GM23248 (cell line): ENCODE data around the gene KCNMA1. TPM values are rescaled to one million over a fixed set of nuclear protein-coding genes. Genes with fewer than 3 reads are reported as not detected.

Experiments used
- DNase-seq: peaks from one replicate; pipeline ENCODE4 v3.0.0-alpha.2; 2015
- H2AFZ ChIP-seq: fragments of 200-600 bp; sonication (generic); 2 replicates; pipeline ENCODE4 v1.6.1; 2016; ENCODE audit warnings: antibody characterized with exemption
- H3F3A ChIP-seq: fragments of 200-600 bp; sonication (generic); 2 replicates; pipeline ENCODE4 v1.6.1; 2016; ENCODE audit warnings: mild to moderate bottlenecking, antibody characterized with exemption, mixed run types; ENCODE audit not compliant: insufficient read depth
- H3K27ac ChIP-seq: fragments of 200-600 bp; sonication (generic); 2 replicates; pipeline ENCODE4 v1.5.1; 2016; ENCODE audit warnings: mild to moderate bottlenecking
- H3K27me3 ChIP-seq: fragments of 200-600 bp; sonication (generic); replicated peaks from 2 replicates; pipeline ENCODE4 v1.6.1; 2016; ENCODE audit warnings: mild to moderate bottlenecking; ENCODE audit not compliant: insufficient read depth
- H3K36me3 ChIP-seq: fragments of 200-600 bp; sonication (generic); 2 replicates; pipeline ENCODE4 v1.6.1; 2016; ENCODE audit warnings: low read depth, mild to moderate bottlenecking
- H3K4me1 ChIP-seq: fragments of 200-600 bp; sonication (generic); 2 replicates; pipeline ENCODE4 v1.6.1; 2016; ENCODE audit warnings: mild to moderate bottlenecking; ENCODE audit not compliant: insufficient read depth
- H3K4me2 ChIP-seq: fragments of 200-600 bp; sonication (generic); one replicate; pipeline ENCODE4 v1.6.1; 2016; ENCODE audit warnings: mild to moderate bottlenecking; ENCODE audit not compliant: unreplicated experiment
- H3K4me3 ChIP-seq: fragments of 200-600 bp; sonication (generic); 2 replicates; pipeline ENCODE4 v1.5.1; 2016; ENCODE audit warnings: mild to moderate bottlenecking
- H3K79me2 ChIP-seq: fragments of 200-600 bp; sonication (generic); 2 replicates; pipeline ENCODE4 v1.6.1; 2016; ENCODE audit warnings: mild to moderate bottlenecking; ENCODE audit not compliant: insufficient read depth
- H3K9ac ChIP-seq: fragments of 200-600 bp; sonication (generic); 2 replicates; pipeline ENCODE4 v1.6.1; 2016; ENCODE audit warnings: mild to moderate bottlenecking
- H3K9me2 ChIP-seq: fragments of 200-600 bp; sonication (generic); 2 replicates; pipeline ENCODE4 v1.6.1; 2016; ENCODE audit warnings: mixed run types, mild to moderate bottlenecking, moderate library complexity; ENCODE audit not compliant: insufficient read depth
- H3K9me3 ChIP-seq: fragments of 200-600 bp; sonication (generic); one replicate; pipeline ENCODE4 v1.6.1; 2017; ENCODE audit warnings: low read depth
- H4K20me1 ChIP-seq: fragments of 200-600 bp; sonication (generic); 2 replicates; pipeline ENCODE4 v1.6.0; 2016; ENCODE audit not compliant: insufficient read depth
- EZH2 ChIP-seq: fragments of 200-600 bp; sonication (generic); IDR thresholded peaks from 2 replicates; pipeline ENCODE4 v1.6.1; 2018; ENCODE audit warnings: antibody characterized with exemption, mild to moderate bottlenecking; ENCODE audit not compliant: insufficient read depth, poor library complexity, severe bottlenecking
- EZH2phosphoT487 ChIP-seq: fragments of 200-600 bp; sonication (generic); IDR thresholded peaks from 2 replicates; pipeline ENCODE4 v1.6.1; 2018; ENCODE audit warnings: antibody characterized with exemption, moderate library complexity, mild to moderate bottlenecking, low read depth; ENCODE audit not compliant: insufficient read depth
- WGBS, 2 experiments: methylation state at CpG; one replicate each; pipeline ENCODE4 v1.1.6; 2015 to 2017; ENCODE audit warnings: low lambda C conversion rate in 2 of 2, low coverage in 1 of 2; ENCODE audit errors: missing lambda C conversion rate in 2 of 2; 5-methylcytosine and 5-hydroxymethylcytosine counted together
- in situ Hi-C: fragments of 300-500 bp; cut with MboI; formaldehyde crosslinking; loops from 2 replicates; pipeline ENCODE4 v1.15.0; 2020
- polyA plus RNA-seq: library from polyadenylated mRNA; unstranded; fragments of >200 nt; fragmentation: Nextera tagmentation; extraction: Ambion mirVana; gene quantifications from 2 replicates; pipeline ENCODE4 v1.2.1, GENCODE V29; 2016
- total RNA-seq: library from RNA; depleted of rRNA; stranded (reverse); fragments of >200 nt; shearing (Covaris generic); gene quantifications from 2 replicates; pipeline ENCODE4 v1.2.3, GENCODE V29; 2014

KCNMA1 gene
- total and polyA plus RNA-seq, 2 experiments from 2014 or later = 14.2 to 25.1 TPM

DNA sequence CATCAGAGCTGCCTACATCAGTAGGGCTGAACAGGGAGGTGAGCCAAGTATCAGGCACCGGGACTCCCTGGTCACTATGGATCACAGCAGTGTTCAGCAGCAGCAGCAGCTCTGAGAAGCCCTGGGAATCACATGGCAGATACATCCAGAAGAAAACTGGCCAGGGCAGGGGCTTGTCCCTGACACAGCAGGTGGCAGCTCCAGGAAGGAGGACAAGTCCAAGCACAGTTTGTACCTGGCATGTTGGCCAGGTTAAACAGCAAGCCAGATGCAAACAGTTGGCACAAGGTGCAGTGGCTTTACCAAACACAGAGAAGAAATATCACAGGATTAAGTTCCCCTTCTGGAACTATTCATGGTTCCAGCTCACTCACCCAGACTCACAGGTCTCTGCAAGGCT lies 139.4 kb downstream of the KCNMA1 start:
- no peak for DNase-seq
- in situ Hi-C loops = loop anchor here (10.0 kb wide), 1 partner anchor 323 kb away; no protein-coding TSS in a partner anchor

DNA sequence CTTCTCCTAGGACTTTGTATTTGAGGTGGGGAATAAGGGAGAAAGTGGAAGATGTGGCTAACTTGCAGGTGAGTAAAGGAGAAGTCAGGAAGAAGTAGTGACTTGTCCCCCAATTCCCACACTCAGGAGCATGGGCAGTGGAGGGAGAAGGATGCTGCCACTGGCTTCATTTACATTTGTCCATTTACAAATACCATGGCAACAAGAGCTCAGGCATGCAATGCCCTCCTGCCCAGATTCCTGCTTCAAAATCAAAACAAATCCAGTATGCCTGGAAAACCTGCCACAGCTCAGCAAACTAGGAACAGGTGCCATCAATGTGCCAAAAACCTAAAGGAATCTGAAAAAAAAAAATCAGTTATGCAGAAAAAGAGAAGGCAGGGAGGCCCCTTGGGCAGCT lies 139.9 kb downstream of the KCNMA1 start:
- H4K20me1 ChIP-seq = no peaks in the 10 kb centered on the region
- no peak overlapping the region for H3K4me2 ChIP-seq
- H3F3A ChIP-seq = peaks cover 16% of the 10 kb centered on the region
- no peaks in the 10 kb centered on the region for H3K79me2 ChIP-seq
- no peak overlapping the region for H2AFZ ChIP-seq
- H3K27me3 ChIP-seq = no peaks in the 10 kb centered on the region
- no peaks in the 10 kb centered on the region for H3K9me2 ChIP-seq
- H3K4me3 ChIP-seq = no peak overlapping the region
- no peak for TF ChIP-seq EZH2phosphoT487
- no peak for TF ChIP-seq EZH2
- in situ Hi-C loops = loop anchor here (10.0 kb wide), 1 partner anchor 323 kb away; no protein-coding TSS in a partner anchor
- no peaks in the 10 kb centered on the region for H3K36me3 ChIP-seq
- H3K9me3 ChIP-seq = no peaks in the 10 kb centered on the region
- H3K9ac ChIP-seq = no peak overlapping the region
- peaks cover 21% of the 10 kb centered on the region for H3K4me1 ChIP-seq
- DNase-seq = no peak
- H3K27ac ChIP-seq = no peak overlapping the region

More for the DNA sequence above, 139.4 kb downstream of the KCNMA1 start:
- no peak overlapping the region for H3K9ac ChIP-seq
- 10 to 27% methylated on average over 1 of the region's 1 CpG for WGBS, 2 experiments
- H3K4me1 ChIP-seq = peaks cover 21% of the 10 kb centered on the region
- H3K9me3 ChIP-seq = no peaks in the 10 kb centered on the region
- H3K36me3 ChIP-seq = no peaks in the 10 kb centered on the region
- TF ChIP-seq EZH2phosphoT487 = no peak
- no peak for TF ChIP-seq EZH2
- no peaks in the 10 kb centered on the region for H3K27me3 ChIP-seq
- H3K27ac ChIP-seq = no peak overlapping the region
- H3K4me2 ChIP-seq = no peak overlapping the region
- no peaks in the 10 kb centered on the region for H4K20me1 ChIP-seq
- H3F3A ChIP-seq = peaks cover 21% of the 10 kb centered on the region
- H3K9me2 ChIP-seq = no peaks in the 10 kb centered on the region
- no peak overlapping the region for H3K4me3 ChIP-seq
- H3K79me2 ChIP-seq = no peaks in the 10 kb centered on the region
- no peak overlapping the region for H2AFZ ChIP-seq

DNA sequence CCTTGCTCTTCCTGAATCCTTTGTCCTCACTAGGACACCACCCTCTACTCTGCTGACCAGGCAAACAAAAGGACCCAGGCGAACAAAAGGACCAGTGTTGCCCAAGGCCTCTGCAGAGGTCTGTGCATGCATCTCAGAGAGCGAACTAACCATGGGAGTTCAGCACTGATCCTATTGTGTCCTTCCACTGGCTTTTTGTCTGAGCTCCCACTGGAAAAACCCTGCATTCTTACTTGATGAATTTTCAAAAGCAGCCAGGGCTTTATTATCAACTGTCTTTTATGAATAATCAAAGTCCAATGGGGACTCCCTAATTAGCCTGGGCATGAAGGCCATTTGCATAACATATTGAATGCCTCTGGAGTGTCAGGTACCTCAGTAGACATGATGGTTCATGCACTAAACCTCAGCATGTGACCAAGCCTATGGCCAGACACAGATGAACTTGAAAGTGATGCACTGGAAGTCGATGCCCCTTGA lies 140.6 kb downstream of the KCNMA1 start:
- Histone ChIP-seq H4K20me1 (no peaks in the 10 kb centered on the region), H3F3A (peaks cover 10% of the 10 kb centered on the region), H3K27me3 (no peaks in the 10 kb centered on the region), H3K27ac (no peak overlapping the region), H3K9me3 (no peaks in the 10 kb centered on the region), H3K36me3 (no peaks in the 10 kb centered on the region), H3K4me2 (no peak overlapping the region), H3K4me1 (peaks cover 16% of the 10 kb centered on the region), H3K9me2 (no peaks in the 10 kb centered on the region), H3K9ac (no peak overlapping the region), H3K4me3 (no peak overlapping the region), H2AFZ (no peak overlapping the region), H3K79me2 (no peaks in the 10 kb centered on the region)
- WGBS, 2 experiments = 98% methylated on average over 3 of the region's 3 CpGs
- in situ Hi-C loops = loop anchor here (10.0 kb wide), 1 partner anchor 322 kb away; no protein-coding TSS in a partner anchor
- no peak for DNase-seq
- TF ChIP-seq EZH2 (no peak), EZH2phosphoT487 (no peak)

DNA sequence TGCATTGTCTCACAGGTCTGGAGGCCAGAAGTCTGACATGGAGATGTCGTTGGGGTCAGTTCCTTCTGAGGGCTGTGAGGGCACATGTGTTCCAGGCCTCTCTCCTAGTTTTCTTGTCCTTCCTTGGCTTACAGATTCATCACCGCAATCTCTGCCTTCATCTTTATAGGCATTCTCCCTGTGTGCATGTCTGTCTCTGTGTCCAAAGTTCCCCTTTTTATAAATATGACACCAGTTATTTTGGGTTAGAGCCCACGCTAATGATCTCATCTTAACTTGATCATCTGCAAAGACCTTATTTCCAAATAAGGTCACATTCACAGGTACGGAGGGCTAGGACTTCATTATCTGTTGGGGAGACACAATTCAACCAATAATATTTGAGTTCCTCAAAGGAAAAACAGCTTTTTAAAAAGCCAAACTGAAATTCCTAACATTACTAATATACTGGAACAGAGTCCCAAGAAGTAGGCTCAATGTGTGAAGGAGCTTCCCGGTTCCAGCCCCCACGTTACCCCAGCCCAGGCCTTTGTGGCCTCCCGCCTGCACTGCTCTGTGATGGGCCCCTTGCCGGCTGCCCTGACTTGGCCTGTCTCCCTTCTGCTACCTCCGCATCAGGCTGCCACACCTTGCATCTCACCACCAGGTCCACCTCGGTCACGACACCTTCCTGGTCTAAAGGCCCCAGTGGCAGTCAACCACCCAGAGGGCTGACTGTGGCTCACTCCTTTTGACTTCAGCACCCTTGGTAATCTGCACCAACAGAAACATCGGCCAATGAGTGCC lies 142.7 kb downstream of the KCNMA1 start:
- no peaks in the 10 kb centered on the region for H3F3A ChIP-seq
- no peak overlapping the region for H3K9ac ChIP-seq
- in situ Hi-C loops = loop anchor here (10.0 kb wide), 1 partner anchor 320 kb away; no protein-coding TSS in a partner anchor
- no peak overlapping the region for H2AFZ ChIP-seq
- DNase-seq = no peak
- H3K27me3 ChIP-seq = no peaks in the 10 kb centered on the region
- no peak overlapping the region for H3K27ac ChIP-seq
- H3K36me3 ChIP-seq = no peaks in the 10 kb centered on the region
- H3K4me3 ChIP-seq = no peak overlapping the region
- no peaks in the 10 kb centered on the region for H4K20me1 ChIP-seq
- 95% methylated on average over 12 of the region's 12 CpGs for WGBS, 2 experiments
- no peak overlapping the region for H3K4me2 ChIP-seq
- H3K79me2 ChIP-seq = no peaks in the 10 kb centered on the region
- no peaks in the 10 kb centered on the region for H3K4me1 ChIP-seq
- H3K9me3 ChIP-seq = no peaks in the 10 kb centered on the region
- TF ChIP-seq EZH2 (no peak), EZH2phosphoT487 (no peak)
- H3K9me2 ChIP-seq = no peaks in the 10 kb centered on the region
